ENCODE measurements around the gene HOXA3. TPM values are rescaled to one million over a fixed set of nuclear protein-coding genes. Genes with fewer than 3 reads are reported as not detected.

Gene HOXA3
- total and polyA plus RNA-seq, 2 of the 13 experiments (the other 11 are each of a cell fraction or from before 2014, with no cell fraction given): 2.9 to 4.6 TPM

- no TSS peak for BruUV-seq (replicated peaks)
- Histone ChIP-seq H3K27me3 (ENCODE audit: control insufficient read depth in 1 of 2, insufficient read depth in 2 of 2, low read length in 2 of 2) (no peaks in the 10 kb centered on the region), H3K4me2 (ENCODE audit: low read depth, low read length) (no peak overlapping the region), H3K4me1 (ENCODE audit: insufficient read depth, low read length) (peaks cover 27% of the 10 kb centered on the region), H3K36me3 (replicated peaks in 1 of 2; ENCODE audit: control insufficient read depth in 1 of 2, insufficient read depth in 2 of 2, low read length in 2 of 2) (no peaks in the 10 kb centered on the region), H3K9ac (ENCODE audit: insufficient read depth, low read depth, low read length) (no peak overlapping the region), H4K20me1 (ENCODE audit: insufficient read depth, low read length) (no peaks in the 10 kb centered on the region), H2AFZ (ENCODE audit: low read length) (no peak overlapping the region), H3K4me3 (replicated peaks in 1 of 3; ENCODE audit: insufficient read depth in 1 of 3, low read depth in 2 of 3, low read length in 3 of 3) (no peak overlapping the region), H3K27ac (ENCODE audit: extremely low read length, insufficient read depth, low read length) (no peak overlapping the region), H3K79me2 (ENCODE audit: insufficient read depth, low read length) (no peaks in the 10 kb centered on the region), H3K9me3 (ENCODE audit: low read length) (no peaks in the 10 kb centered on the region)
- WGBS (ENCODE audit: low lambda C conversion rate): 56% methylated on average over 2 of the region's 2 CpGs
- no peak for ATAC-seq
- POLR2A ChIA-PET: no interaction called here
- DNase-seq (ENCODE audit: low spot score): no peak
- intact Hi-C loops (cut with micrococcal nuclease; ENCODE audit: unreplicated experiment): no loop called here
- no peak for FAIRE-seq
- CTCF ChIA-PET (ENCODE audit: low intra/inter-chr PET ratio, low total read pairs): no interaction called here
- TF ChIP-seq NFE2L1 (CRISPR knock-in tag; IDR thresholded peaks at IDR 0.05; ENCODE audit: borderline replicate concordance) (no peak), TFAP4 (IDR thresholded peaks at IDR 0.05; ENCODE audit: borderline replicate concordance, low read depth) (0 out of 2 replicates have a peak, but pooled peaks have one; percentile 28), ZNF225 (CRISPR knock-in tag; IDR thresholded peaks at IDR 0.05) (no peak), ZNF790 (CRISPR knock-in tag; IDR thresholded peaks at IDR 0.05; ENCODE audit: borderline replicate concordance) (no peak), PRMT3 (CRISPR knock-in tag; IDR thresholded peaks at IDR 0.05; ENCODE audit: borderline replicate concordance, low read depth) (no peak), MYNN (CRISPR knock-in tag; IDR thresholded peaks at IDR 0.05; ENCODE audit: low read depth) (no peak), GPBP1L1 (CRISPR knock-in tag; IDR thresholded peaks at IDR 0.05) (no peak), ZBTB14 (CRISPR knock-in tag; IDR thresholded peaks at IDR 0.05) (no peak)
- in situ Hi-C loops (cut with HindIII; ENCODE audit: extremely low pct_ligation_motif_present, low pct_unique_long_range_greater_than_20kb): no loop called here
These were observed 68.7 kb downstream of the HOXA3 start for GRCh38 chr7:27083646-27084045.

All from HepG2 (cell line).